Measurements from ENCODE around the gene ST6GAL1. TPM values are rescaled to one million over a fixed set of nuclear protein-coding genes. Genes with fewer than 3 reads are reported as not detected.

The ST6GAL1 gene
- total RNA-seq, 2 experiments from 2014 or later: 99.1 to 109 TPM

DNA sequence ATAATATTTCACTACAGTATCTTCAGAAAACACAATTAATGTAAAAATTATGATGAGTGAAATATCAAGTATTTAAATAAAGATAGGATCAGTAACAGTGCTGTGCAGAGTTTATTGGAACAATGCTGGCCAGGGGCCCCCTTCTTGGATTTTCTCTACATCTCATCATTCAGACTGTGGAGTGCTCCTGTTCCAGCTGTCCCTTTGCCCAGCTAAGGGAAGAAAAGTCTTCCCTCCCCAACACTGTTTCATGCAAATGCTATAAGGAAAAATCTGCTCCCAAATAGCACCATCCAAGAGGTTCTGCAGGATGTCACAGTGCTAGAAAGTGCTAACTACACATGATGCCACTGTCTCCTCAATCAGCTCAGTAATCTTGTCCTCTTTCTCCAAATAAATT, 144.5 kb downstream of the ST6GAL1 start:
- H3K27me3 Mint-ChIP-seq (ENCODE audit: low read depth): no peaks in the 10 kb centered on the region

GRCh38 chr3:187076297-187076696, 146.0 kb downstream of the ST6GAL1 start:
- Mint-ChIP-seq H3K4me1 (ENCODE audit: low read depth) (no peaks in the 10 kb centered on the region), H3K27ac (peak overlapping the region; percentile 49), H3K27me3 (ENCODE audit: low read depth) (no peaks in the 10 kb centered on the region), H3K4me3 (no peak overlapping the region), H3K9me3 (ENCODE audit: insufficient read depth) (no peaks in the 10 kb centered on the region), H3K36me3 (ENCODE audit: low read depth) (peaks cover 67% of the 10 kb centered on the region)
- POLR2A ChIA-PET: no interaction called here
- no peak for ATAC-seq
- CTCF ChIA-PET: no interaction called here
- DNase-seq: no peak

More for the DNA sequence above, 144.5 kb downstream of the ST6GAL1 start:
- ATAC-seq: no peak
- Mint-ChIP-seq H3K36me3 (ENCODE audit: low read depth) (peaks cover 76% of the 10 kb centered on the region), H3K27ac (no peak overlapping the region), H3K4me1 (ENCODE audit: low read depth) (peaks cover 2% of the 10 kb centered on the region), H3K4me3 (no peak overlapping the region), H3K9me3 (ENCODE audit: insufficient read depth) (no peaks in the 10 kb centered on the region)
- DNase-seq: no peak
- ChIA-PET CTCF (interaction anchor here (1.5 kb wide), 1 partner anchor 47 kb away, joined by 5 read pairs; no protein-coding TSS in a partner anchor), POLR2A (no interaction called here)

- POLR2A ChIA-PET: no interaction called here
- no peaks in the 10 kb centered on the region for H3K27me3 Mint-ChIP-seq (ENCODE audit: low read depth)
These were observed 146.8 kb downstream of the ST6GAL1 start for GRCh38 chr3:187077085-187077484.

GRCh38 chr3:187077537-187077936, 147.2 kb downstream of the ST6GAL1 start:
- ChIA-PET POLR2A (no interaction called here), CTCF (interaction anchor here (1.2 kb wide), 1 partner anchor 461 kb away, joined by 4 read pairs; no protein-coding TSS in a partner anchor)
- no peak overlapping the region for H3K27ac Mint-ChIP-seq

More at GRCh38 chr3:187077085-187077484, 146.8 kb downstream of the ST6GAL1 start:
- no peak overlapping the region for H3K4me3 Mint-ChIP-seq
- no peaks in the 10 kb centered on the region for H3K4me1 Mint-ChIP-seq (ENCODE audit: low read depth)
- H3K27ac Mint-ChIP-seq: peak overlapping the region; percentile 49
- H3K36me3 Mint-ChIP-seq (ENCODE audit: low read depth): peaks cover 65% of the 10 kb centered on the region
- DNase-seq: no peak
- ATAC-seq: no peak
- H3K9me3 Mint-ChIP-seq (ENCODE audit: insufficient read depth): no peaks in the 10 kb centered on the region
- CTCF ChIA-PET: no interaction called here

GRCh38 chr3:187079090-187080022, 149.0 kb downstream of the ST6GAL1 start:
- CTCF ChIA-PET: interaction anchor here (1.4 kb wide), 1 partner anchor 230 kb away, joined by 3 read pairs; no protein-coding TSS in a partner anchor
- Mint-ChIP-seq H3K9me3 (ENCODE audit: insufficient read depth) (no peaks in the 10 kb centered on the region), H3K27ac (no peak overlapping the region), H3K4me1 (ENCODE audit: low read depth) (peaks cover 4% of the 10 kb centered on the region), H3K4me3 (no peak overlapping the region), H3K36me3 (ENCODE audit: low read depth) (peaks cover 47% of the 10 kb centered on the region), H3K27me3 (ENCODE audit: low read depth) (no peaks in the 10 kb centered on the region)
- ATAC-seq: no peak
- no peak for DNase-seq
- POLR2A ChIA-PET: no interaction called here

More at GRCh38 chr3:187077537-187077936, 147.2 kb downstream of the ST6GAL1 start:
- H3K4me3 Mint-ChIP-seq: no peak overlapping the region
- H3K9me3 Mint-ChIP-seq (ENCODE audit: insufficient read depth): no peaks in the 10 kb centered on the region
- H3K4me1 Mint-ChIP-seq (ENCODE audit: low read depth): no peaks in the 10 kb centered on the region
- peaks cover 60% of the 10 kb centered on the region for H3K36me3 Mint-ChIP-seq (ENCODE audit: low read depth)
- ATAC-seq (no peak), DNase-seq (no peak)
- H3K27me3 Mint-ChIP-seq (ENCODE audit: low read depth): no peaks in the 10 kb centered on the region

- DNase-seq (no peak), ATAC-seq (no peak)
- H3K4me3 Mint-ChIP-seq: no peak overlapping the region
- H3K36me3 Mint-ChIP-seq (ENCODE audit: low read depth): peaks cover 37% of the 10 kb centered on the region
- ChIA-PET POLR2A (interaction anchor here (0.6 kb wide), 1 partner anchor 53 kb away, joined by 3 read pairs; no protein-coding TSS in a partner anchor), CTCF (interaction anchor here (0.7 to 1.4 kb wide), 2 partner anchors 232 kb away, joined by 3 read pairs; no protein-coding TSS in a partner anchor)
- H3K9me3 Mint-ChIP-seq (ENCODE audit: insufficient read depth): no peaks in the 10 kb centered on the region
- no peak overlapping the region for H3K27ac Mint-ChIP-seq
- H3K27me3 Mint-ChIP-seq (ENCODE audit: low read depth): no peaks in the 10 kb centered on the region
- H3K4me1 Mint-ChIP-seq (ENCODE audit: low read depth): peaks cover 13% of the 10 kb centered on the region
These were observed 150.6 kb downstream of the ST6GAL1 start for GRCh38 chr3:187080799-187081450.

DNA sequence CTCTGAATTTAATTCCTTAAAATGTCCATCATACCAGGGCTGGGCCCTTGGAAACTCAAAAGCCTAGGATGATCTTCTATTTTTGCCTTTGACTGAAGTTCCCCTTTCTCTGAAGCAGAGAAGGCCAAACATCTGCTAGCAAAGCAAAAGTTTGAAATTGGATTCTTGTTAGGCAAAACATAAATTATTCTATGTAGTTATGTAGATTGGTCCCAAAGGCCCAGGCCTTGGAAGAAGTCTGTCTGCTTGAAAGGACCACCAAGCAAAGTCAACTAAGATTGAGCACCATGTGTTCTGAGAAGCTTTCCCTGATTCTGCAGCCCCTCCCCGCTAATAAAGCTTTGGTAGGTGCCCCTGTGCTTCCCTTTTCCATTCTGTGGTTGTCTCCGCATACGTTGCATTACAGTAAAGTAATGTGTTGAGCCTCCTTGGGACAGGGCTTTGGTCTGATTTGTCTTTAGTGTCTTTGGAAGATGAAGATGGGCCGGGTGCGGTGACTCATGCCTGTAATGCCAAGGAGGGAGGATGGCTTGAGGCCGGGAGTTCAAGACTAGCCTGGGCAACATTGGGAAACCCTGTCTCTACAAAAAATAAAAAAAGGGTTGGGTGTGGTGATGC, 152.5 kb downstream of the ST6GAL1 start:
- H3K4me1 Mint-ChIP-seq (ENCODE audit: low read depth): peaks cover 13% of the 10 kb centered on the region
- H3K4me3 Mint-ChIP-seq: no peak overlapping the region
- DNase-seq (no peak), ATAC-seq (no peak)
- POLR2A ChIA-PET: no interaction called here
- H3K36me3 Mint-ChIP-seq (ENCODE audit: low read depth): peaks cover 26% of the 10 kb centered on the region
- no peak overlapping the region for H3K27ac Mint-ChIP-seq
- CTCF ChIA-PET: interaction anchor here (1.0 kb wide), 2 partner anchors 10 to 82 kb away, joined by 3 to 4 read pairs; no protein-coding TSS in a partner anchor
- H3K27me3 Mint-ChIP-seq (ENCODE audit: low read depth): no peaks in the 10 kb centered on the region
- peaks cover 8% of the 10 kb centered on the region for H3K9me3 Mint-ChIP-seq (ENCODE audit: insufficient read depth)

GRCh38 chr3:187084126-187084525, 153.8 kb downstream of the ST6GAL1 start:
- DNase-seq: no peak
- H3K27me3 Mint-ChIP-seq (ENCODE audit: low read depth): no peaks in the 10 kb centered on the region
- peaks cover 13% of the 10 kb centered on the region for H3K4me1 Mint-ChIP-seq (ENCODE audit: low read depth)
- peaks cover 12% of the 10 kb centered on the region for H3K9me3 Mint-ChIP-seq (ENCODE audit: insufficient read depth)
- no peak overlapping the region for H3K4me3 Mint-ChIP-seq
- ChIA-PET POLR2A (interaction anchor here (0.6 kb wide), 1 partner anchor 111 kb away, joined by 3 read pairs; no protein-coding TSS in a partner anchor), CTCF (interaction anchor here (1.4 to 2.0 kb wide), 2 partner anchors 12 to 29 kb away, joined by 5 to 6 read pairs; no protein-coding TSS in a partner anchor)
- H3K36me3 Mint-ChIP-seq (ENCODE audit: low read depth): peaks cover 17% of the 10 kb centered on the region
- ATAC-seq: no peak
- no peak overlapping the region for H3K27ac Mint-ChIP-seq

GRCh38 chr3:187084580-187084979, 154.3 kb downstream of the ST6GAL1 start:
- Mint-ChIP-seq H3K27me3 (ENCODE audit: low read depth) (no peaks in the 10 kb centered on the region), H3K4me1 (ENCODE audit: low read depth) (peaks cover 13% of the 10 kb centered on the region), H3K27ac (no peak overlapping the region), H3K9me3 (ENCODE audit: insufficient read depth) (peaks cover 15% of the 10 kb centered on the region), H3K4me3 (no peak overlapping the region), H3K36me3 (ENCODE audit: low read depth) (peaks cover 16% of the 10 kb centered on the region)
- DNase-seq: no peak
- POLR2A ChIA-PET: interaction anchor here (0.6 kb wide), 1 partner anchor 302 kb away, joined by 3 read pairs; no protein-coding TSS in a partner anchor
- CTCF ChIA-PET: interaction anchor here (1.4 to 2.0 kb wide), 2 partner anchors 12 to 29 kb away, joined by 5 to 6 read pairs; no protein-coding TSS in a partner anchor
- ATAC-seq: no peak

DNA sequence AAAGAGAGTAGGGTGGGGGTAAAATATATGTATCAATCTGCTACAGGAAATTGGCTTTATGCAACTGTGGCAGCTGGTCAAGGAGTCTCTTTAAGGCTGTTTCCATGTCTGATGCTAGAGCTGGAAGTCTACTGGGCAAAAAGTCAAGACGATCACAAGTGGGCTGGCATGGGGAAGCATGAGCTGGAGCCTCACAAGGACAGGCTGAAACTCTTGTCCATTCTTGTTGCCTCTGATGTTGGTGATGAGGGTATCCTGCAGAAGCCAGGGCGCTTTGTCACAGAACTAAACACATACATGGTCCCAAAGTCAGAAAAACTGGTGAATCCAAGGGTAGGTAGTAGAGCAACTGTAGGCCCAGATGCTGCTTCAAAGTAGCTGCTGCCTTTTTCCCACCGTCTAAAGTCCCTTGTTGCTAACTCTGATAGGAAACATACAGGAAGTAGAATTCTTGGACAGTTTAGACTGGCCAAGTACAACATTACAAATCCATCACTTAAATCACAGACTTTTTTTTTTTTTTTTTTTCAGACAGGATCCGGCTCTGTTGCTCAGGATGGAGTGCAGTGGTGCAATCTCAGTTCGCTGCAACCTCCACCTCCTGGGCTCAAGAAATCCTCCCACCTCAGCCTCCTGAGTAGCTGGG, 154.8 kb downstream of the ST6GAL1 start:
- ATAC-seq (no peak), DNase-seq (no peak)
- CTCF ChIA-PET: interaction anchor here (1.4 to 2.0 kb wide), 2 partner anchors 11 to 28 kb away, joined by 5 to 6 read pairs; no protein-coding TSS in a partner anchor
- peaks cover 16% of the 10 kb centered on the region for H3K36me3 Mint-ChIP-seq (ENCODE audit: low read depth)
- POLR2A ChIA-PET: interaction anchor here (0.6 kb wide), 1 partner anchor 303 kb away, joined by 3 read pairs; no protein-coding TSS in a partner anchor
- no peak overlapping the region for H3K4me3 Mint-ChIP-seq
- peaks cover 13% of the 10 kb centered on the region for H3K4me1 Mint-ChIP-seq (ENCODE audit: low read depth)
- H3K27me3 Mint-ChIP-seq (ENCODE audit: low read depth): no peaks in the 10 kb centered on the region
- H3K27ac Mint-ChIP-seq: no peak overlapping the region
- H3K9me3 Mint-ChIP-seq (ENCODE audit: insufficient read depth): peaks cover 18% of the 10 kb centered on the region

DNA sequence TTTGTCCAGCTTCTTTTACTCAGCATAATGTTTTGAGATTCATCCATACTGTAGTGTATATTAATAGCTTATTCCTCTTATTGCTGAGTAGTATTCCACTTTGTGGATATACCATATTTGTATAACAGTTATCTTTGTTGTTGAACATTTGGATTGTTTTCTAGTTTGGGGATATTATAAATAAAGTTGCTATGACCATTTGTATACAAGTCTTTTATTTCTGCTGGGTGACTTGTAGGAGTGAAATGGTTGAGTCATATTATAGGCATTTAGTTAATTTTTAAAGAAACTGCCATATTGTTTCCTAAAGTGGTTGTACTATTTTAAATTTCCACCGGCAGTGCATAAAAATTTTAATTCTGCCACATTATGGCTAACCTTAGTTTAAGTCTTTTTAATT, 155.6 kb downstream of the ST6GAL1 start:
- no peak for ATAC-seq
- ChIA-PET POLR2A (no interaction called here), CTCF (no interaction called here)
- Mint-ChIP-seq H3K27me3 (ENCODE audit: low read depth) (no peaks in the 10 kb centered on the region), H3K27ac (no peak overlapping the region), H3K4me3 (no peak overlapping the region), H3K9me3 (ENCODE audit: insufficient read depth) (peaks cover 23% of the 10 kb centered on the region), H3K36me3 (ENCODE audit: low read depth) (peaks cover 14% of the 10 kb centered on the region), H3K4me1 (ENCODE audit: low read depth) (peaks cover 13% of the 10 kb centered on the region)
- no peak for DNase-seq
